Neural cell (in vitro differentiated cells): ENCODE measurements around the gene TMEM134. TPM values are rescaled to one million over a fixed set of nuclear protein-coding genes. Genes with fewer than 3 reads are reported as not detected.
"Not testable (repeated sequence)": the region's sequence is repeated elsewhere in the genome, so short reads cannot be mapped to it uniquely, and the experiment has no call there.

Experiments
- H2AFZ ChIP-seq: fragments of 200-600, 300-800 bp; sonication (generic), shearing (Covaris generic); 2 replicates; pipeline ENCODE4 v1.6.0; 2014; ENCODE audit warnings: low read depth, mild to moderate bottlenecking, antibody characterized with exemption, low read length, moderate library complexity
- H3F3A ChIP-seq: fragments of 200-600 bp; shearing (Covaris generic); 2 replicates; pipeline ENCODE4 v1.6.1; 2016; ENCODE audit warnings: mild to moderate bottlenecking, moderate library complexity, mixed read lengths, antibody characterized with exemption, low read length; ENCODE audit not compliant: insufficient read depth, poor library complexity, severe bottlenecking
- H3K27ac ChIP-seq: fragments of 200-600, 300-800 bp; sonication (generic), shearing (Covaris generic); 2 replicates; pipeline ENCODE4 v1.5.1; 2014; ENCODE audit warnings: mild to moderate bottlenecking, low read length, moderate library complexity
- H3K27me3 ChIP-seq: fragments of 300-800, 200-600 bp; sonication (generic), shearing (Covaris generic); 2 replicates; pipeline ENCODE4 v1.6.0; 2014; ENCODE audit warnings: mild to moderate bottlenecking, low read depth, low read length, moderate library complexity; ENCODE audit not compliant: insufficient read depth
- H3K36me3 ChIP-seq: fragments of 300-800, 200-600 bp; sonication (generic), shearing (Covaris generic); 2 replicates; pipeline ENCODE4 v1.5.1; 2014; ENCODE audit warnings: mild to moderate bottlenecking, antibody characterized with exemption, low read length, moderate library complexity; ENCODE audit not compliant: insufficient read depth
- H3K4me2 ChIP-seq: fragments of 300-800, 200-600 bp; sonication (generic), shearing (Covaris generic); 2 replicates; pipeline ENCODE4 v1.6.0; 2014; ENCODE audit warnings: mild to moderate bottlenecking, low read length
- H3K4me3 ChIP-seq: fragments of 300-800, 200-600 bp; sonication (generic), shearing (Covaris generic); 2 replicates; pipeline ENCODE4 v1.5.1; 2014; ENCODE audit warnings: mild to moderate bottlenecking, low read length, moderate library complexity
- H3K79me2 ChIP-seq: fragments of 200-600 bp; shearing (Covaris generic); replicated peaks from 2 replicates; pipeline ENCODE4 v1.6.0; 2014; ENCODE audit warnings: mild to moderate bottlenecking, low read length, moderate library complexity; ENCODE audit not compliant: insufficient read depth
- H3K9ac ChIP-seq: fragments of 300-800, 200-600 bp; sonication (generic), shearing (Covaris generic); 2 replicates; pipeline ENCODE4 v1.6.1; 2016; ENCODE audit warnings: mild to moderate bottlenecking, low read length, mixed read lengths
- H3K9me2 ChIP-seq: fragments of 200-600 bp; shearing (Covaris generic); 2 replicates; pipeline ENCODE4 v1.6.1; 2016; ENCODE audit warnings: mild to moderate bottlenecking, low read length, mixed read lengths; ENCODE audit not compliant: insufficient read depth
- H3K9me3 ChIP-seq: fragments of 200-600, 300-800 bp; sonication (generic), shearing (Covaris generic); 2 replicates; pipeline ENCODE4 v1.6.1; 2016; ENCODE audit warnings: mild to moderate bottlenecking, mixed run types, low read length, moderate library complexity, mixed read lengths
- H4K20me1 ChIP-seq: fragments of 200-600 bp; shearing (Covaris generic); 2 replicates; pipeline ENCODE4 v1.6.1; 2016; ENCODE audit warnings: mild to moderate bottlenecking, mixed run types; ENCODE audit not compliant: insufficient read depth
- EP300 ChIP-seq: fragments of 450-650 bp; conservative IDR thresholded peaks from 2 replicates; pipeline ENCODE4 v1.6.1; 2014; ENCODE audit warnings: antibody characterized with exemption, mild to moderate bottlenecking, moderate library complexity; ENCODE audit not compliant: poor library complexity, severe bottlenecking
- EZH2 ChIP-seq: fragments of 200-600, 300-800 bp; shearing (Covaris generic), sonication (generic); IDR thresholded peaks from 2 replicates; pipeline ENCODE4 v1.6.1; 2014; ENCODE audit warnings: antibody characterized with exemption, low read length, borderline replicate concordance, mild to moderate bottlenecking; ENCODE audit not compliant: insufficient read depth, poor library complexity, severe bottlenecking
- MXI1 ChIP-seq: fragments of 450-650 bp; conservative IDR thresholded peaks from 2 replicates; pipeline ENCODE4 v1.6.1; 2014; ENCODE audit warnings: antibody characterized with exemption, mild to moderate bottlenecking; ENCODE audit not compliant: poor library complexity, severe bottlenecking
- POLR2AphosphoS5 ChIP-seq: IDR thresholded peaks from 2 replicates; pipeline ENCODE4 v1.6.1; 2012
- RAD21 ChIP-seq: fragments of 450-650 bp; conservative IDR thresholded peaks from 2 replicates; pipeline ENCODE4 v1.6.1; 2014; ENCODE audit warnings: antibody characterized with exemption, mild to moderate bottlenecking, moderate library complexity
- SMC3 ChIP-seq: fragments of 450-650 bp; conservative IDR thresholded peaks from 2 replicates; pipeline ENCODE4 v1.6.1; 2014; ENCODE audit warnings: antibody characterized with exemption, mild to moderate bottlenecking, moderate library complexity; ENCODE audit not compliant: poor library complexity
- TAF1 ChIP-seq: IDR thresholded peaks from 2 replicates; pipeline ENCODE4 v1.6.1; 2012; ENCODE audit warnings: low read depth
- polyA plus RNA-seq: library from polyadenylated mRNA; depleted of rRNA; stranded (reverse); fragments of >200 nt; gene quantifications from 2 replicates; pipeline ENCODE4 v1.2.3, GENCODE V29; 2014
- TF ChIP-seq, protein P1 (sequence below): fragments of 450-650 bp; IDR thresholded peaks from 2 replicates; pipeline ENCODE4 v1.5.1; 2014; ENCODE audit warnings: antibody characterized with exemption, mild to moderate bottlenecking, moderate library complexity; ENCODE audit not compliant: poor library complexity, severe bottlenecking
- TF ChIP-seq, protein P2 (sequence below): IDR thresholded peaks from 2 replicates; pipeline ENCODE4 v1.6.1; 2012; ENCODE audit warnings: borderline replicate concordance

The TMEM134 gene
- polyA plus RNA-seq, 1 donor from 2014 or later, result 50.3 TPM

DNA sequence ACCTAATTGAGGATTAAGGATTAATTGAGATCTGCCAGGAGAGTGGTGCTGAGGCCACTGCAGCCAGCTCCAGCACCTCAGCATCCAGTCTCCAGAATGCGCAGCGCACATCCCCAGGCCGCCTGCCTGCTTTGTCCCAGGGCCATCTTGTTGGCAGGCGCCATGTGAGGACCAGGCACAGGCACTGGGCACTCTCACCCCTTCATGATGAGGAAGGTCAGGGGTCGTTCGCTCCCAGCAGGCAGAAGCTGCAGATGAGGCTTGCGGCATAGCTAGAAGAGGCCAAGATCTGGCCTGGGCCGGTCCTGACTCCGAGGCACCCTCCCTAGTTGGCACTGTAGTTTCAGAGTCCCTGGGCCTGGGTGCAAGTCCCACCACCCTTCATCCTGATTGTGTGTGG is 47.8 kb upstream of the TMEM134 start:
- Histone ChIP-seq H3K27ac (no peak overlapping the region), H2AFZ (no peak overlapping the region), H3K79me2 (no peaks in the 10 kb centered on the region), H3K4me3 (no peak overlapping the region), H3K9ac (no peak overlapping the region), H3K36me3 (no peaks in the 10 kb centered on the region), H3K9me3 (no peaks in the 10 kb centered on the region), H3F3A (no peaks in the 10 kb centered on the region), H3K4me2 (no peak overlapping the region), H3K9me2 (no peaks in the 10 kb centered on the region), H4K20me1 (no peaks in the 10 kb centered on the region), H3K27me3 (no peaks in the 10 kb centered on the region)
- TF ChIP-seq EP300 (no peak), MXI1 (no peak), POLR2AphosphoS5 (no peak)
- TF ChIP-seq, protein P1, sequence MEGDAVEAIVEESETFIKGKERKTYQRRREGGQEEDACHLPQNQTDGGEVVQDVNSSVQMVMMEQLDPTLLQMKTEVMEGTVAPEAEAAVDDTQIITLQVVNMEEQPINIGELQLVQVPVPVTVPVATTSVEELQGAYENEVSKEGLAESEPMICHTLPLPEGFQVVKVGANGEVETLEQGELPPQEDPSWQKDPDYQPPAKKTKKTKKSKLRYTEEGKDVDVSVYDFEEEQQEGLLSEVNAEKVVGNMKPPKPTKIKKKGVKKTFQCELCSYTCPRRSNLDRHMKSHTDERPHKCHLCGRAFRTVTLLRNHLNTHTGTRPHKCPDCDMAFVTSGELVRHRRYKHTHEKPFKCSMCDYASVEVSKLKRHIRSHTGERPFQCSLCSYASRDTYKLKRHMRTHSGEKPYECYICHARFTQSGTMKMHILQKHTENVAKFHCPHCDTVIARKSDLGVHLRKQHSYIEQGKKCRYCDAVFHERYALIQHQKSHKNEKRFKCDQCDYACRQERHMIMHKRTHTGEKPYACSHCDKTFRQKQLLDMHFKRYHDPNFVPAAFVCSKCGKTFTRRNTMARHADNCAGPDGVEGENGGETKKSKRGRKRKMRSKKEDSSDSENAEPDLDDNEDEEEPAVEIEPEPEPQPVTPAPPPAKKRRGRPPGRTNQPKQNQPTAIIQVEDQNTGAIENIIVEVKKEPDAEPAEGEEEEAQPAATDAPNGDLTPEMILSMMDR, result no peak
- TF ChIP-seq, protein P2, sequence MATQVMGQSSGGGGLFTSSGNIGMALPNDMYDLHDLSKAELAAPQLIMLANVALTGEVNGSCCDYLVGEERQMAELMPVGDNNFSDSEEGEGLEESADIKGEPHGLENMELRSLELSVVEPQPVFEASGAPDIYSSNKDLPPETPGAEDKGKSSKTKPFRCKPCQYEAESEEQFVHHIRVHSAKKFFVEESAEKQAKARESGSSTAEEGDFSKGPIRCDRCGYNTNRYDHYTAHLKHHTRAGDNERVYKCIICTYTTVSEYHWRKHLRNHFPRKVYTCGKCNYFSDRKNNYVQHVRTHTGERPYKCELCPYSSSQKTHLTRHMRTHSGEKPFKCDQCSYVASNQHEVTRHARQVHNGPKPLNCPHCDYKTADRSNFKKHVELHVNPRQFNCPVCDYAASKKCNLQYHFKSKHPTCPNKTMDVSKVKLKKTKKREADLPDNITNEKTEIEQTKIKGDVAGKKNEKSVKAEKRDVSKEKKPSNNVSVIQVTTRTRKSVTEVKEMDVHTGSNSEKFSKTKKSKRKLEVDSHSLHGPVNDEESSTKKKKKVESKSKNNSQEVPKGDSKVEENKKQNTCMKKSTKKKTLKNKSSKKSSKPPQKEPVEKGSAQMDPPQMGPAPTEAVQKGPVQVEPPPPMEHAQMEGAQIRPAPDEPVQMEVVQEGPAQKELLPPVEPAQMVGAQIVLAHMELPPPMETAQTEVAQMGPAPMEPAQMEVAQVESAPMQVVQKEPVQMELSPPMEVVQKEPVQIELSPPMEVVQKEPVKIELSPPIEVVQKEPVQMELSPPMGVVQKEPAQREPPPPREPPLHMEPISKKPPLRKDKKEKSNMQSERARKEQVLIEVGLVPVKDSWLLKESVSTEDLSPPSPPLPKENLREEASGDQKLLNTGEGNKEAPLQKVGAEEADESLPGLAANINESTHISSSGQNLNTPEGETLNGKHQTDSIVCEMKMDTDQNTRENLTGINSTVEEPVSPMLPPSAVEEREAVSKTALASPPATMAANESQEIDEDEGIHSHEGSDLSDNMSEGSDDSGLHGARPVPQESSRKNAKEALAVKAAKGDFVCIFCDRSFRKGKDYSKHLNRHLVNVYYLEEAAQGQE, result no peak

DNA sequence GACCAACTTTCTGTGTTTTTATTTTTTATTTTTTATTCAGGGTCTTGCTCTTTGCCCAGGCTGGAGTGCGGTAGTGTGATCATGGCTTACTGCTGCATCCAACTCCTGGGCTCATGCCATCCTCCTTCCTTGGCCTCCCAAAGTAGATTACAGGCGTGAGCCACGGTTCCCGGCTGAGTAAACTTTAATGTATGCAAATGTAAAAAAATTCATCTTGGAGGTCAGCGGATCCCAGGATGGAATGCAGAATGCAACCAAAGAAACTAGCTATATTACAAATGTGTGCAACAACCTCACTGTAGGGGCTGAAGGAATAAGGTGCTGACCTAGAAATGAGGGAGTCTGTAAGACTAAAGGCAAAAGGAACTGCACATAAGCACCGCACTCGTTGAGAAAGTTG is 45.1 kb upstream of the TMEM134 start:
- Histone ChIP-seq H3K36me3 (no peaks in the 10 kb centered on the region), H3K27ac (no peak overlapping the region), H3K9ac (no peak overlapping the region), H4K20me1 (no peaks in the 10 kb centered on the region), H3K4me3 (no peak overlapping the region), H3K27me3 (no peaks in the 10 kb centered on the region), H2AFZ (no peak overlapping the region), H3K4me2 (no peak overlapping the region), H3K9me2 (no peaks in the 10 kb centered on the region), H3F3A (no peaks in the 10 kb centered on the region), H3K79me2 (no peaks in the 10 kb centered on the region), H3K9me3 (no peaks in the 10 kb centered on the region)
- TF ChIP-seq, protein P1, result no peak
- TF ChIP-seq MXI1 (no peak), EZH2 (no peak), TAF1 (no peak), SMC3 (no peak), POLR2AphosphoS5 (no peak), RAD21 (no peak), EP300 (no peak)
- TF ChIP-seq, protein P2, result no peak

DNA sequence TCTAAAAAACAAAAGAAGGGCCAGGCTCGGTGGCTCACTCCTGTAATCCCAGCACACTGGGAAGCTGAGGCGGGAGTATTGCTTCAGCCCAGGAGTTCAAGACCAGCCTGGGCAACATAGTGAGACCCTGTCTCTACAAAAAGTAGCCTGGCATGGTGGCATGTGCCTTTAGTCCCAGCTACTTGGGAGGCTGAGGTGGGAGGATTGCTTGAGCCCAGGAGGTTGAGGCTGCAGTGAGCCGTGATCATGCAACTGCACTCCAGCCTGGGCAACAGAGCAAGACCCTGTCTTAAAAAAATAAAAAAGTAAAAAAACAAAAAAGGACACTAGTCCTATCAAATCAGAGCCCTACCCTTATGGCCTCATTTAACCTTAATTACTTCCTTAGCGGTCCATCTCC is 42.5 kb upstream of the TMEM134 start:
- not testable (repeated sequence) for H3K4me2 ChIP-seq, H3K9me3 ChIP-seq, H3K27ac ChIP-seq, H3K36me3 ChIP-seq, H3K9ac ChIP-seq, H3K4me3 ChIP-seq, H2AFZ ChIP-seq, H3K79me2 ChIP-seq, H3K9me2 ChIP-seq, H3F3A ChIP-seq, H3K27me3 ChIP-seq, H4K20me1 ChIP-seq
